A549 (cell line): ENCODE data around the gene ACER1.

Source experiments
- CHD2 ChIP-seq: fragments of 150-350 bp; IDR thresholded peaks from 2 replicates; pipeline ENCODE4 v1.6.1; 2014; ENCODE audit warnings: low read length; ENCODE audit not compliant: partially characterized antibody
- CTCF ChIP-seq: fragments of >200 bp; sonication (Bioruptor Twin); formaldehyde crosslinking; IDR thresholded peaks from 3 replicates; pipeline ENCODE4 v1.5.1; 2016
- EP300 ChIP-seq, 2 experiments: fragments of >200 bp; sonication (Bioruptor Twin); formaldehyde crosslinking; IDR thresholded peaks; 2 replicates in 1 of 2; 3 replicates in 1 of 2; pipeline ENCODE4 v1.6.1; 2016 to 2017
- JUN ChIP-seq, 2 experiments: fragments of >200 bp; sonication (Bioruptor Twin); formaldehyde crosslinking; IDR thresholded peaks; 2 replicates in 1 of 2; 3 replicates in 1 of 2; pipeline ENCODE4 v1.6.1; 2016 to 2017
- JUNB ChIP-seq: fragments of >200 bp; sonication (Bioruptor Twin); formaldehyde crosslinking; IDR thresholded peaks from 2 replicates; pipeline ENCODE4 v1.6.1; 2016
- KDM5A ChIP-seq: fragments of 200-600 bp; sonication (generic); IDR thresholded peaks from 2 replicates; pipeline ENCODE4 v1.6.1; 2016; ENCODE audit warnings: antibody characterized with exemption, mild to moderate bottlenecking
- MAX ChIP-seq: IDR thresholded peaks from 2 replicates; pipeline ENCODE4 v1.6.1; 2012
- PBX3 ChIP-seq: IDR thresholded peaks from 2 replicates; pipeline ENCODE4 v1.6.1; 2012
- POLR2A ChIP-seq: IDR thresholded peaks from 2 replicates; pipeline ENCODE4 v1.6.1; 2012; ENCODE audit warnings: mild to moderate bottlenecking, low read length
- RAD21 ChIP-seq, 2 experiments: fragments of >200 bp in 1 of 2; sonication (Bioruptor Twin) in 1 of 2; formaldehyde crosslinking in 1 of 2; IDR thresholded peaks in 1 of 2; conservative IDR thresholded peaks in 1 of 2; 2 replicates in 1 of 2; 3 replicates in 1 of 2; pipeline ENCODE4 v1.6.1; 2012 to 2018; ENCODE audit warnings: inconsistent platforms in 1 of 2
- RCOR1 ChIP-seq: fragments of 150-350 bp; IDR thresholded peaks from 2 replicates; pipeline ENCODE4 v1.6.1; 2014; ENCODE audit warnings: antibody characterized with exemption, low read length, low read depth
- RFX5 ChIP-seq: fragments of 450-650 bp; IDR thresholded peaks from 2 replicates; pipeline ENCODE4 v1.7.1; 2014; ENCODE audit warnings: antibody characterized with exemption, mild to moderate bottlenecking, moderate library complexity

- TF ChIP-seq MAX (no peak), CTCF (no peak), KDM5A (no peak), JUNB (no peak), RAD21 (conservative IDR thresholded peaks at IDR 0.05 in 1 of 2, IDR thresholded peaks at IDR 0.05 in 1 of 2) (no peak), EP300 (IDR thresholded peaks at IDR 0.05) (no peak), POLR2A (no peak), PBX3 (no peak), JUN (IDR thresholded peaks at IDR 0.05) (no peak), CHD2 (no peak), RCOR1 (no peak), RFX5 (no peak)
Measured at GRCh38 chr19:6383188-6383587, 49.8 kb upstream of the ACER1 start.
